GM18909 (cell line): ENCODE results near the gene NOS3.

Source experiments
- ATAC-seq: cut with Tn5 transposase; IDR thresholded peaks from one replicate; pipeline ENCODE4 v1.9.1; 2021; ENCODE audit warnings: mild to moderate bottlenecking; ENCODE audit not compliant: unreplicated experiment, poor library complexity

The NOS3 gene

GRCh38 chr7:150977382-150978125 lies 13.3 kb upstream of the NOS3 start:
- ATAC-seq: no peak

DNA sequence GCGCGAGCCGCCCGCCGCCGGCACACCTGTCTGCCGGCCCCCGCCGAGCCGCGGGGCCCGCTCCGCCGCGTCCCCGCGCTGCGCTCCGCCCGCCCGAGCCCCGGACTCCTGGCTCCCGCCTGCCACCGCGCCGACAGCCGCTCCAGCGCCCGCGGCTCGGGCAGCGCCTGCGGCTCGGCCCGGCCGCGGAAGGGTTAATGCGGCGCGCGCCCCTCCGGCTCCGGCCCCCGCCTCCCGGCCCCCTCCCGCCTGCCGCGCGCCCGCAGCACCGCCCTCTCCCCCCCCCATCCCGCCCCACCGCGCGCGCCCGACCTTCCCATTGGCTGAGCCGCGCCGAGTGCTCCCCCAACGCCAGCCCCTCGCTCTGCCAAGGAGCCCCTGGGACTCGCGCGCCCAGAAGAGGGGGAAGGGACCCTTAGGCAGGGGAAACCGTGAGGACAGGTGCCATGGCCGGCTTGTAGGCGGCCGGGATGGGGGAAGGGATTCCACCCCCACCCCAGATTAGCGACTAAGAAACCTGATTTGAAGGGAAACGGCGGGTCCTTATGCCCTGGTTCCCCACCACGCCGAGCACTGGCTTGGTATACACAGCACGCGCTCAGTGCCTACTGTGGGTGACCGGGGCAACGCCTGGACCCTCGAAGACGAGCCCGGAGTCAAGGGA lies 12.6 kb upstream of the NOS3 start, which contains the start of gene KCNH2:
TSS of gene KCNH2 (minus strand) at position 196 of the 664 bp plus-strand sequence. CDS start 408 bp downstream, outside the sequence.
- no peak for ATAC-seq

- ATAC-seq: no peak
Measured at GRCh38 chr7:150979713-150980390, 11.0 kb upstream of the NOS3 start.

DNA sequence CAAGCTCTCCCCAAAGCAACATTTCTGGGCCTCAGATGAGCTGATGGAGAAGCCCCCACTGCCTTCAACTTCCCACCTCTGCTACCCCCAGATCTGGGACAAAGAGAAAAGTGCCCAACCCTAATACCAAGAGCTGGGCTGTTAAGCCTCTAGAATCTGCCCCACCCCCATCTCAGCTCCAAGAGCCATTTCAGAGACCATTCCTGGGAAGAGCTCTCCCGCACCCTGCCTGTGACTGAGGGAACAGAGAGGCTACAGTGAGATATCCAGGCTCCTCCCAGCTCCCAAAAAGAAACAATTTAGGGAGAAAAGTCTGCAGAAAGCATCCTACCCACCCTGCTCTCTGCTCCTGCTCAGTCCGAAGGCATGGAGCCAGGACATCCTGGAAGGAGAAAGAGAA lies 10.2 kb upstream of the NOS3 start:
- ATAC-seq: no peak

GRCh38 chr7:150981644-150982043 lies 9.2 kb upstream of the NOS3 start:
- no peak for ATAC-seq

DNA sequence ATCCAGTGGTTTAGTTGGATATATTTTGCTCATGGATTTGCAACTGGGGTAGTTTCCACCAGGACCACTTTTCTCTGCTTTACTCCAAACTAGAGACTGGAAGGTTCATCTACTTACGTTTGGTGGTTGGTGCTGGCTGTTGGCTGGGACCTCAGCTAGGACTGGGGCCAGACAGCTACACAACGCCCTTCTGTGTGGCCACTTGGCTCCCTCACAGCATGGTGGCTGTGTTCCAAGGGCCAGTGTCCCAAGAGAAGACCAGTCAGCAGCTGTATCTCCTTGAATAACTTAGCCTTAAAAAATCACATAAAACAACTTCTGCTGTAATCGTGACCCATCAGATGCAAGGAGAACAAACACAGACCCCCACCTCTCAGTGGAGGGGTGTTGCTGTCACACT lies 8.5 kb upstream of the NOS3 start:
- ATAC-seq: no peak

GRCh38 chr7:150983893-150984368 lies 6.9 kb upstream of the NOS3 start:
- no peak for ATAC-seq

GRCh38 chr7:150986099-150986512 lies 4.7 kb upstream of the NOS3 start:
- no peak for ATAC-seq

DNA sequence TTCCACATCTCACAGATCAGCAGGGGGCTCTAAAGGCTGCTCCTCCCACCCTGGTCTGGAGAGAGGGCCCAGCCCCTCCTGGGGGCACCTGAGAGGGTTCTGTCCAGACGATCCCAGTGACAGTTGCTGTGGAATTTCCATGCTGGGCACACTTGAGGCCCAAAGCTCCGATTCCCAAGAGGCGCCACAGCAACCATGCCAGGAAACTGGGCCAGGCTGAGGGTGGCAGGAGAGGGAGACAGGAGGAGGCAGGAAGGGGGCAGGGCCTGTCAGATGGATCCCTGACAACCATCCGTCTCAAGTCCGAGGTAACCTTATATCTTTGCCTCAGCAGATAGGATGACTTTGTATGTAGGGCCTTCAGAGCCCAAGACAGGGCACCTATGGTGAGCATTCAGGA lies 4.3 kb upstream of the NOS3 start:
- ATAC-seq: no peak

- no peak for ATAC-seq
Measured at GRCh38 chr7:150988230-150989226, 2.3 kb upstream of the NOS3 start.

DNA sequence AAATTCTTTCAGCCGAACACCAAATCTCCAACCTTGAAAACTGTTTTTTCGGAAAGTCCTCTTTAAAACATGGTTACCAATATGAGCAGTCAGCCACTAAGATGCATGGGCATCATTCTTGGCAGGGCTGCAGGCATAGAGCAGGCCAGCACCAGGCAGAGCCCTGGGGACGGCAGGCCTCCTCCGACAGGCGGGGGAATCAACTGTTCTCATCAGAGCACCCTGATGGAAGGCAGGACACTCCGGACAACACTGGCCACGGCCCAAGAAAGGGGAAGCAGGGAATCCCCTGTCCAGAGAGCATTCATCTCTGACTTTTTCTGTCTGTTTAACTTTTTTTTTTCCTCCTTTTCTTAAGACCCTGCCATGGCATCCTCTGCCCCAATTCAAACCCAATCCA lies 1.4 kb upstream of the NOS3 start:
- ATAC-seq: no peak

- ATAC-seq: no peak
Measured at GRCh38 chr7:150992051-150992640, 1.3 kb downstream of the NOS3 start.

- ATAC-seq: no peak
Measured at GRCh38 chr7:150992833-150993302, 2.1 kb downstream of the NOS3 start.

DNA sequence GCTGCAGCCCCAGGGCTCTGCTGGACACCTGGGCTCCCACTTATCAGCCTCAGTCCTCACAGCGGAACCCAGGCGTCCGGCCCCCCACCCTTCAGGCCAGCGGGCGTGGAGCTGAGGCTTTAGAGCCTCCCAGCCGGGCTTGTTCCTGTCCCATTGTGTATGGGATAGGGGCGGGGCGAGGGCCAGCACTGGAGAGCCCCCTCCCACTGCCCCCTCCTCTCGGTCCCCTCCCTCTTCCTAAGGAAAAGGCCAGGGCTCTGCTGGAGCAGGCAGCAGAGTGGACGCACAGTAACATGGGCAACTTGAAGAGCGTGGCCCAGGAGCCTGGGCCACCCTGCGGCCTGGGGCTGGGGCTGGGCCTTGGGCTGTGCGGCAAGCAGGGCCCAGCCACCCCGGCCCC lies 2.7 kb downstream of the NOS3 start:
- ATAC-seq: no peak

- no peak for ATAC-seq
Measured at GRCh38 chr7:150994141-150994837, 3.5 kb downstream of the NOS3 start.

- ATAC-seq: no peak
Measured at GRCh38 chr7:150994838-150995510, 4.2 kb downstream of the NOS3 start.

GRCh38 chr7:150996376-150997074 lies 5.7 kb downstream of the NOS3 start:
- ATAC-seq: no peak

GRCh38 chr7:150997075-150997511 lies 6.3 kb downstream of the NOS3 start:
- ATAC-seq: no peak
